Measurements from ENCODE around the gene ANTXR2.
"Not testable (repeated sequence)": the region's sequence is repeated elsewhere in the genome, so short reads cannot be mapped to it uniquely, and the experiment has no call there.

The ANTXR2 gene
- 82.3 to 121 (median 95.9) reads per million in 4 donors for total RNA-seq

GRCh38 chr4:80072744-80073472 lies at the start of gene ANTXR2:
TSS of gene ANTXR2 (minus strand) at chr4:80073229. CDS start at chr4:80072560, 669 bp downstream.
- DNase-seq = peak; percentile 28 to 88 (median 47)

DNA sequence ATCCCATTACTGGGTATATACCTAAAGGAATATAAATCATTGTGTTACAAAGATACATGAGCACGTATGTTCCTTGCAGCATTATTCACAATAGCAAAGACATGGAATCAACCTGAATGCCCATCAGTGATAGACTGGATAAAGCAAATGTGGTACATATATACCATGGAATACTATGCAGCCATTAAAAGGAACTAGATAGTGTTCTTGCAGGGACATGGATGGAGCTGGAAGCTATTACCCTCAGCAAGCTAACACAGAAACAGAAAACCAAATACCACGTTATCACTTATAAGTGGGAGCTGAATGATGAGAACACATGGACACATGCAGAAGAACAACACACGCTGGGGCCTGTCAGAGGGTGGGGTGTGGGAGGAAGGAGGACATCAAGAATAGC lies 48.8 kb upstream of the ANTXR2 start:
- DNase-seq = not testable (repeated sequence)

DNA sequence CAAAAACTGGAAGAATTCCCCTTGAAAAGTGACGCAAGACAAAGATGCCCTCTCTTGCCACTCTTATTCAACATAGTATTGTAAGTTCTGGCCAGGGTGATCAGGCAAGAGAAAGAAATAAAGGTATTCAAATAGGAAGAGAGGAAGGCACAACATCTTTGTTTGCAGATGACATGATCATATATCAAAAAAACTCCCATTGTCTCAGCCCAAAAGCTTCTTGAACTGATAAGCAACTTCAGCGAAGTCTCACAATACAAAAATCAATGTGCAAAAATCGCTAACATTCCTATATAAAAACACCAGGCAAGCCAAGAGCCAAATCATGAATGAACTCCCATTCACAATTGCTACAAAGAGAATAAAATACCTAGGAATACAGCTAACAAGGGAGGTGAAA lies 46.6 kb upstream of the ANTXR2 start:
- not testable (repeated sequence) for DNase-seq

DNA sequence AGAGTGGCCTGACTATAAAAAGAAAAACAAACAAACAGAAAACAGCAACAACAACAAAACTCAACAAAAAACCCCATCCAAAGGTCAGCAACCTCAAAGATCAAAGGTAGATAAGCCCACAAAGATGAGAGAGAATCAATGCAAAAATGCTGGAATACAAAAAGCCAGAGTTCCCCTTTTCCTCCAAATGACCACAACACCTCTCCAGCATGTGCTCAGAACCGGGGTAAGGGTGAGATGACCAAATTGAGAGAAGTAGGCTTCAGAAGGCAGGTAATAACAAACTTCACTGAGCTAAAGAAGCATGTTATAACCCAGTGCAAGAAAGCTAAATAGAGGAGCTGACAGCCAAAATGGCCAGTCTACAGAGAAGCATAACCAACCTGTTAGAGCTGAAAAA lies 43.5 kb upstream of the ANTXR2 start:
- DNase-seq = no peak

DNA sequence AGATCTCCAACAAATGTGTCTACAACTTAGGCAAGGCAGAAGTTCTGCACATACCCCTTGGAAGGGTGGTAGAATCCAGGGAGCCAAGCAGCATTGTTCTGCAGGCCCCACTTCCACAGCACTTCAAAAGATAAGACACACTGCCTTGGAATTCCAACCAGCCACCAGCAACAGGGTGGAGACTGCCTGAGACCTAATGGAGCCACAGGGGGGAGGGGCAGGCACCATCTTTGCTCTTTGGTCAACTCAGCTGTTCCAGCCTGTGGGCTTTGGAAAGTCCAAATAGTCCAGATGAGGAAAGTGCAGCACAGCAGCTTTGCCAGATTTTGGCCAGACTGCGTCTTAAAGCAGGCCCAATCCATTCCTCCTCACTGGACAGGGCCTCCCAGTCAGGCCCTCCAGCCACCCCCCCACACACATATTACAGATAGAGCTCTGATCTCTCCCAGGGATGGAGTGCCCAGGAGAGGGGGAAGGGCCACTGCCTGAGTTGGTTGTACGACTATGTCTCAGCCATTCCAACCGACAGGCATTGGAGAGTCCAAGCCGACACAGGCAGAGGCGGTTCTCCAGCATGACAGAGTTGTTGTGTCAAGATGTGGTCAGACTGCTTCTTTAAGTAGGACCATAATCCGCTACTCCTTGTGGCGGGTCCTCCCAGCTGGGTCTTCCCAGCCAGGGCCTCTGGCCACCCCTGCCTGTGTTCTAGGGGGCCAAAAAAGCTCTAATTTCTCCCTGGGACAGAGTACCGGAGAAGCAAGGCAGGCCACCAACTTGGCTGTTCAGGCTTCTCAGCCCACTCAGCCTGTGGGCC lies 42.5 kb upstream of the ANTXR2 start:
- DNase-seq = no peak

GRCh38 chr4:80114732-80115265 lies 41.8 kb upstream of the ANTXR2 start:
- no peak for DNase-seq

GRCh38 chr4:80113615-80114014 lies 40.6 kb upstream of the ANTXR2 start:
- no peak for DNase-seq

GRCh38 chr4:80112236-80112635 lies 39.2 kb upstream of the ANTXR2 start:
- DNase-seq = no peak

DNA sequence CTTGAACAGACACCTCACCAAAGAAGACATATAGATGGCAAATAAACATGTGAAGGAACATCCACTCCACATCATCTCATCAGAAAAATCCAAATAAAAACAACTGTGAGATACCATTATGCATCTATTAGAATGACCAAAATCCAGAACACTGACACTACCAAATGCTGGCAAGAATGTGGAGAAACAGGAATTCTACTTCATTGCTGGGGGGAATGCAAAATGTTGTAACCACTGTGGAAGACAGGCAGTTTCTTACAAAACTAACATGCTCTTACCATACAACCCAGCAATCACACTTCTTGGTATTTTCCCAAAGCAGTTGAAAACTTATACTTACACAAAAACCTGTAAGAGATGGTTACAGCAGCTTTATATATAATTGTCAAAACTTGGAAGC lies 38.2 kb upstream of the ANTXR2 start:
- DNase-seq = no peak

- DNase-seq = no peak
Measured at GRCh38 chr4:80107374-80107773, 34.3 kb upstream of the ANTXR2 start.

- DNase-seq = no peak
Measured at GRCh38 chr4:80104927-80105326, 31.9 kb upstream of the ANTXR2 start.

- no peak for DNase-seq
Measured at GRCh38 chr4:80103629-80104028, 30.6 kb upstream of the ANTXR2 start.

DNA sequence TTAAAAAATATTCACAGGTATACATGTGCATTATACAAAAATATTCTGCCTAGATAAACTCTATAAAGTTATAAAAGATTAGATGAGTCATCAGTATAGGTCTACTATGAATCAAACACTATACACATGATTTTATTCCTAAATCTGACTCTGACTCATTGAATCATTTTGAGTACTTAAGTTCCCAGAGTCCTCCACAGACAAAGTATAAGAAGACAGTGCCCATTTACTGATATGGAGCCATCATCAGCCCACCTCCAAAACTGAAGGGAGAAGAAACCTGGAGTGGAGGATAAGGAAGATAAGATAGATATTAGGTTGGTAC lies 28.7 kb upstream of the ANTXR2 start:
- no peak for DNase-seq

DNA sequence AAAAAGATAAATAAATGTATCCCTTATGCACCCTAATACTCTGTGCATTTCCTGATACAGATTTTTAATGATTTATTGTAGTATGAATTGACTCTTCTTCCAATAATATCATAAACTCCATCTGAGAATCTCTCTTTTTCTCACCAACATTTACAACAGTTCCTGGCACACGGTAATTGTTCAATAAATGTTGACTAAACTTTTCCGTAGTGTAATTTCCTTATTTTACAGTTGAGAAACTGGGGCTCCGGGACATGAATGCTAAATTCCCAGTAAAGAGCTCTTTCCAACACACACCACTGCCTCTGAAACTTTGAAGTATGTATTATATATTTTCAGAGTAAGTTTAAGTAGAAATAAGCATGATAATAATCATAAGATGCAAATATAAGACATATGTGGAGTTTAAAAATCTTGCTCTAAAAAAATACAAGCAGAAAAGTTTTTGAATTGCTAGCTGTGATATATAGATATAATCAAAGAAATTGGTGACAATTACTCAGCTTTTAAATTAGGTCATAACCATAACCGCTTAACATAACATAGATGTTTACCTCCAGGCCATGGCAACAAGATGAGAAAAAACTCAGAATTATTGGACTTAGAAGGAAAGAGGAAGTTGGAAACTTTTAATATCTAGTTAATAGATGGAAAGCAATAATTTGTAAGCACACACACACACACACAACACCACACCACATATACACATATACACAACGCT lies 28.2 kb upstream of the ANTXR2 start:
- DNase-seq = no peak

- DNase-seq = no peak
Measured at GRCh38 chr4:80099671-80100070, 26.6 kb upstream of the ANTXR2 start.

- DNase-seq = no peak
Measured at GRCh38 chr4:80098635-80099034, 25.6 kb upstream of the ANTXR2 start.

DNA sequence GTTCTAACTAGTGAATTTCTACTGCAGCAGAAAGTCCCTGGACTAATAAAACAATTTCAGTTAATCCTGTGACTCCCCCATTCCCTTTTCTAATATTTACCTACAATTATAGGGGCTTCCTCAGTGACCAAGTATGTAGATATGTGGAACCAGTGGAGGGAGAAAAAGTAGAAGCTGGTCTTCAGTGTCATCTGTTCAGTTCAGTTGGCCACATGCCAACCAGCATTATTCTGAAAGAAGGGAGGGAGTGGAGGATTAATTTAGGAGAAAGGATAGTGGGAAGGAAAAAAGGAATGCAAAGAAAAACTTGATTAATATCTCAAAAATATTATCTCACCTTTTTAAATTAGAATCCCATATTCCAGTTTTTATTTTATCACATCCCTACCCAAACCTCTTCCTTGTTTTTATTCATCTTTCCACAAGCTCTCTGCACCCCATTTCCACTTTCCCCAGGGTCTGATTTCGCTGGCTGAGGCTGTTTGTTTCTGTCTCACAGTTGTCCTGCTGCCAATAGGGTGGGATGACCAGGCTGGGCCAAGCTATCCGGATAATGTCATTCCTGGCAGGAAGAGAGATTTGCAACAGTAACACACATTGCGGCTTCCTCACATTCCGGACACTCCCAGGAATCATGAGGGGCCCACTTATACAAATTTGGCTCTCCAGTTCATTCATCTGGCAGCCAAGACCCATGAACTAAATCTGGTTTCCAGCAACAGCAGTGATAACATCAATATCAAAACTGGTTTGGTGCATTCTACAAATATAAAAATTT lies 24.6 kb upstream of the ANTXR2 start:
- no peak for DNase-seq

DNA sequence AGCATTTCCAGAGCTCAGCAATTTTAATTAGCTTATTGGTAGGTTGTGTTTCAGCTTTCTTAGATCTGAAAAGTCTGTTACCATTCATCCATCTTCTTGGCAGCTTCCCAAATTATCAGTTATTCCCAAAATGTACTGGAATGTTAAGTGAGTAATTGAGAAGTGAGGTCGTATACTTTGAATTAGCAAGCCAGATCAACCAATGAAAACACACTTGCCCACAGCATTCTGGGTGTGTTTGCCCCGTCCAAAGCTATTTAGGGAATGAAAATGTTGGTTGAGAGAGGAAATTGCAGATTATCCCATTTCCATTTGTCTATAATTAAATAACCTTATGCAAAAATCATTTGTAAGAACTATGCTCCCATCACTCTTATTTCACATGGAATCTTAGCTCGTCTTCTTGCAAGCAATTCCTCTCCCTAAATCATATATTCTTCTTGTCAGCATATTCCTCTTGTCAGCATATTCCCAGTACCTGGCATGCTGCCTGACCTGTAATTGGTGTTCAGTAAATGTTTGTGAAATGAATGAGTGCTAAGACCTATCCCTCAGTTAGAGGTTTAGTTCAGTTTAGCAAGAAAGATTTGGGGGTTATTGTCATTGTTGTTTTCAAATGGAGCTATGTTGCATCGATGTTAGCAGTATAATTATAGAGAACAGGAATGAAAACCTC lies 23.3 kb upstream of the ANTXR2 start:
- no peak for DNase-seq

DNA sequence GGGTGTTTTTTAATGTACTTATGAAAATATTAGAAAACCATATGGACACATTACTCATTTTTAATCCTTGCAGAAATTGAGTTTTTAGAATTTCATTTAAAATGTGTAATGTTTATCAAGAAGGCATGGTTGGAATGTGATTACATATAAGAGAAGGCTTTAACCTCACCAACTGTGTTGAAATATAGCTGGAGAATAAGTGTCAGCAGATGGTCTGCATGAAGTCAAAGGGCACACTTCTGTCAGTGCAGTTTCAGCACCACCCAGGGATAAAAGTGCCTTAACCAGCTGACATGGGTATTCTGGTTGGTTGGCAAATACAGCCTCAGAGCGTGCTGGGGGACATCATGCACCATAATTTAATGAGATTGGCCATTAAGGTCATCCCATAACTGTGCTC lies 21.2 kb upstream of the ANTXR2 start:
- no peak for DNase-seq

DNA sequence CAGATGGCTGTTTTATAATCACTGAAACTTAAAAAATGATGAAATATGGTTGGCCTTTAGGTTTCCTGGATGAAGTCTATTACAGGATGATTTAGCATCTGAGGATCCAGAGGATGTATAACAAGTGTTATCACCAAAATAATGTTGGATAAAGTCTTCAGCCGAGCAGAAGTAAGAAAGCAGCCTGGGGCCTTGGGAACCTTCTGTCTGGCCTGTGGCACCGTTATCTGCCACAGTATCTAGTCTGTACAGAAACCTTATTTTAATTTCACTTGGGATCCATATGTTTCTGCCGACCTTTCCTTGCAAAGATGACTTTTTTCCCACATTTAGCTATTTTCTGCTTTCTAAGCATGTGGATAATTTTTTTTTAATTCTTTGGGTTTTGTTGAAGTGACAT lies 20.5 kb upstream of the ANTXR2 start:
- DNase-seq = no peak

DNA sequence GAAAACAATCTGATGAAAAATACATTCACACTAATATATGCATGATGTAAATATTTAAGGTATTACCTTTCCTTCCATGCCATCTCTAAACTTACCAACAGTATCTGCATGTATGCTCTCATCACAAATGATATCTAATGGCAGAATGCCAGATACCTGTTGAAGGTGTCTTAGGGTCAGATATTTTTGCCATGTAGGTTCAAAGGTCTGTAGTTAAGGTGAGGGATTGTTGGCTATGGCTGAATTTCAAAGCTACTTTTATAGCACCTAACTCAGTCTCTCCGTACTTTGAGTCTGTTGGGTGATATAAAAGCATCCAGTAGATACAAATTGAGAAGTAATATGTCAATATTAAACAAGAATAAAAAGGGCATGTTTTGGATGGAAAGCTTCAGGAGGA lies 19.8 kb upstream of the ANTXR2 start:
- no peak for DNase-seq

- peak in 1 of 5 donors; percentile 39 for DNase-seq
Measured at GRCh38 chr4:80092088-80092487, 19.1 kb upstream of the ANTXR2 start.

Measured in T-helper 1 cell (primary cell).